ENCODE data around the gene LMNTD1.

Gene LMNTD1

GRCh38 chr12:25550186-25550585, 2.9 kb downstream of the LMNTD1 start:
- no peak for DNase-seq

- no peak for DNase-seq
Measured at GRCh38 chr12:25549120-25549519, 4.0 kb downstream of the LMNTD1 start.

GRCh38 chr12:25546318-25546717, 6.8 kb downstream of the LMNTD1 start:
- DNase-seq = no peak

GRCh38 chr12:25533150-25533549, 19.9 kb downstream of the LMNTD1 start:
- no peak for DNase-seq

GRCh38 chr12:25531502-25532052, 21.5 kb downstream of the LMNTD1 start:
- no peak for DNase-seq

- DNase-seq = no peak
Measured at GRCh38 chr12:25529738-25530137, 23.3 kb downstream of the LMNTD1 start.

- DNase-seq = no peak
Measured at GRCh38 chr12:25526778-25527177, 26.3 kb downstream of the LMNTD1 start.

GRCh38 chr12:25524366-25524765, 28.7 kb downstream of the LMNTD1 start:
- no peak for DNase-seq

GRCh38 chr12:25521625-25522256, 31.3 kb downstream of the LMNTD1 start:
- no peak for DNase-seq

- no peak for DNase-seq
Measured at GRCh38 chr12:25518512-25518911, 34.6 kb downstream of the LMNTD1 start.

GRCh38 chr12:25504744-25505143, 48.3 kb downstream of the LMNTD1 start:
- no peak for DNase-seq

GRCh38 chr12:25503666-25504065, 49.4 kb downstream of the LMNTD1 start:
- no peak for DNase-seq

- DNase-seq = no peak
Measured at GRCh38 chr12:25502596-25502995, 50.5 kb downstream of the LMNTD1 start.

GRCh38 chr12:25502118-25502517, 51.0 kb downstream of the LMNTD1 start:
- no peak for DNase-seq

GRCh38 chr12:25501549-25501948, 51.5 kb downstream of the LMNTD1 start:
- DNase-seq = no peak

GRCh38 chr12:25500651-25501050, 52.4 kb downstream of the LMNTD1 start:
- DNase-seq = no peak

- DNase-seq = no peak
Measured at GRCh38 chr12:25497021-25497420, 56.1 kb downstream of the LMNTD1 start.

- no peak for DNase-seq
Measured at GRCh38 chr12:25496098-25496587, 56.9 kb downstream of the LMNTD1 start.

GRCh38 chr12:25495331-25496097, 57.6 kb downstream of the LMNTD1 start:
- no peak for DNase-seq

GRCh38 chr12:25494926-25495325, 58.2 kb downstream of the LMNTD1 start:
- DNase-seq = no peak

GRCh38 chr12:25493682-25494081, 59.4 kb downstream of the LMNTD1 start:
- DNase-seq = no peak

GRCh38 chr12:25491396-25492325, 61.4 kb downstream of the LMNTD1 start:
- no peak for DNase-seq

Data from stimulated activated CD4-positive, alpha-beta T cell treated with anti-CD3 and anti-CD28 coated beads, Interleukin-4, amount 100 ng/mL, for 1 hour (primary cell).